Cardiac muscle cell (in vitro differentiated cells and primary cell): ENCODE measurements around the gene PKP3. TPM values are rescaled to one million over a fixed set of nuclear protein-coding genes. Genes with fewer than 3 reads are reported as not detected.

Experiments
- DNase-seq, 2 donors: peaks; one replicate each; pipeline versions ENCODE4 v3.0.0 to v3.0.0-alpha.2; 2010 to 2017; ENCODE audit warnings: low read depth in 1 of 2, low spot score in 1 of 2
- H3K27ac ChIP-seq: fragments of 200-600 bp; sonication (generic); 2 replicates; pipeline ENCODE4 v1.5.1; 2016
- H3K27me3 ChIP-seq: fragments of 200-600 bp; sonication (generic); 2 replicates; pipeline ENCODE4 v1.6.0; 2016; ENCODE audit warnings: control low read depth
- H3K36me3 ChIP-seq: fragments of 200-600 bp; sonication (generic); 2 replicates; pipeline ENCODE4 v1.5.1; 2016; ENCODE audit warnings: control low read depth
- H3K4me1 ChIP-seq: fragments of 200-600 bp; sonication (generic); 2 replicates; pipeline ENCODE4 v1.8.1; 2017; ENCODE audit warnings: low read depth, mild to moderate bottlenecking, mixed run types
- H3K4me3 ChIP-seq: fragments of 200-600 bp; sonication (generic); 2 replicates; pipeline ENCODE4 v1.5.1; 2016; ENCODE audit warnings: mild to moderate bottlenecking
- H3K9me3 ChIP-seq: fragments of 200-600 bp; sonication (generic); 2 replicates; pipeline ENCODE4 v1.5.1; 2017; ENCODE audit warnings: low read depth, mild to moderate bottlenecking, control low read depth
- polyA plus RNA-seq: library from polyadenylated mRNA; unstranded; fragments of >200 nt; fragmentation: Nextera tagmentation; extraction: Ambion mirVana; gene quantifications from 2 replicates; pipeline ENCODE4 v1.2.1, GENCODE V29; 2016
- total RNA-seq: library from RNA; depleted of rRNA; stranded (reverse); fragments of >200 nt; gene quantifications from 2 replicates; pipeline ENCODE4 v1.2.3, GENCODE V29; 2016
- TF ChIP-seq, protein P1 (sequence below): IDR thresholded peaks from 2 replicates; pipeline ENCODE4 v1.5.1; 2012; ENCODE audit warnings: low read depth, mild to moderate bottlenecking, low read length

Gene PKP3
- total and polyA plus RNA-seq, 2 experiments from 2014 or later = 0.09 to 0.57 TPM

DNA sequence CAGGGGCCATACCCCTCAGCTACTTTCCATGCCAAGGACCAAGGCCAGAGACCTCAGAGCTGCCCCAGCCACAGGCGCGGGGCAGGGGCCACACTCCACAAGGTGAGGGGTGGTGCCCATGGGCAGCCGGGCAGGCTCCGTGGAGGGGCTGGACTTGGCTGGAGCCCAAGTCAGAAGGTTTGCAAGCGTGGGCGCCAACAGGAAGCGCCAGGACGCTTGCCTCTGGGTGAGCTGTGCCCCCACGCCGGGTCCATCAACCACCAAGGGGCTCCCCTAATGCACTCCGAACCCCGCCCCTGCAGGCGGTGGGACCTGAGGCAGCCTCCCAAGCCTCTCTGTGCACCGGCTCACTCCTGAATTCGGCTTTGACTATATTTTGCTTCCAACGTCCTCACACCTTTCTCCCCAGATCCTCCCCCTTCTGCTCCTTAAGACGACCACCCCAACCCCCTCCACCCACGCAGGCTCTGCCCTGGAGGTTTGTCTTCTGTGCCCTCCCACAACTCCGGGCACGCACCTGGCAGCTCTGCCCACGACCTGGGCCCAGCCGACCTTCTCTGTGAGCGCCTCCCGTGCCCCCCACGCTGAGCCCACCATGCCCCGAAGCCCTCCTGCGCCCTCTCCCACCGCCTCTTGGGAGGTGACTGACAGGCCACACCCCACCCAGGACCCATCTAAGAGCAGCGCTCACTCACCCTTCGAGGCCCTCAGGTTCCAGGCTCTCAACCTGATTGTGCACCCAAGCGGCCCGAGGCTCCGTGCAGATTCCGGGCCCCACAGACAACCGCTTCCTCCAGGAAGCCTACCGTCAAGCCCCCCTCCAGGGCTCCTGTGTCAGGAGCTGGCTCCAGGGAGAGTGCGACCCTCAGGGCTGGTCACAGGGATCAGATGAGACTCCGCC is 2.6 kb upstream of the PKP3 start:
- Histone ChIP-seq H3K27me3 (peaks cover 4% of the 10 kb centered on the region), H3K4me1 (no peaks in the 10 kb centered on the region), H3K9me3 (no peaks in the 10 kb centered on the region), H3K4me3 (no peak overlapping the region), H3K36me3 (no peaks in the 10 kb centered on the region), H3K27ac (no peak overlapping the region)
- DNase-seq = no peak
- TF ChIP-seq, protein P1, sequence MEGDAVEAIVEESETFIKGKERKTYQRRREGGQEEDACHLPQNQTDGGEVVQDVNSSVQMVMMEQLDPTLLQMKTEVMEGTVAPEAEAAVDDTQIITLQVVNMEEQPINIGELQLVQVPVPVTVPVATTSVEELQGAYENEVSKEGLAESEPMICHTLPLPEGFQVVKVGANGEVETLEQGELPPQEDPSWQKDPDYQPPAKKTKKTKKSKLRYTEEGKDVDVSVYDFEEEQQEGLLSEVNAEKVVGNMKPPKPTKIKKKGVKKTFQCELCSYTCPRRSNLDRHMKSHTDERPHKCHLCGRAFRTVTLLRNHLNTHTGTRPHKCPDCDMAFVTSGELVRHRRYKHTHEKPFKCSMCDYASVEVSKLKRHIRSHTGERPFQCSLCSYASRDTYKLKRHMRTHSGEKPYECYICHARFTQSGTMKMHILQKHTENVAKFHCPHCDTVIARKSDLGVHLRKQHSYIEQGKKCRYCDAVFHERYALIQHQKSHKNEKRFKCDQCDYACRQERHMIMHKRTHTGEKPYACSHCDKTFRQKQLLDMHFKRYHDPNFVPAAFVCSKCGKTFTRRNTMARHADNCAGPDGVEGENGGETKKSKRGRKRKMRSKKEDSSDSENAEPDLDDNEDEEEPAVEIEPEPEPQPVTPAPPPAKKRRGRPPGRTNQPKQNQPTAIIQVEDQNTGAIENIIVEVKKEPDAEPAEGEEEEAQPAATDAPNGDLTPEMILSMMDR = no peak

DNA sequence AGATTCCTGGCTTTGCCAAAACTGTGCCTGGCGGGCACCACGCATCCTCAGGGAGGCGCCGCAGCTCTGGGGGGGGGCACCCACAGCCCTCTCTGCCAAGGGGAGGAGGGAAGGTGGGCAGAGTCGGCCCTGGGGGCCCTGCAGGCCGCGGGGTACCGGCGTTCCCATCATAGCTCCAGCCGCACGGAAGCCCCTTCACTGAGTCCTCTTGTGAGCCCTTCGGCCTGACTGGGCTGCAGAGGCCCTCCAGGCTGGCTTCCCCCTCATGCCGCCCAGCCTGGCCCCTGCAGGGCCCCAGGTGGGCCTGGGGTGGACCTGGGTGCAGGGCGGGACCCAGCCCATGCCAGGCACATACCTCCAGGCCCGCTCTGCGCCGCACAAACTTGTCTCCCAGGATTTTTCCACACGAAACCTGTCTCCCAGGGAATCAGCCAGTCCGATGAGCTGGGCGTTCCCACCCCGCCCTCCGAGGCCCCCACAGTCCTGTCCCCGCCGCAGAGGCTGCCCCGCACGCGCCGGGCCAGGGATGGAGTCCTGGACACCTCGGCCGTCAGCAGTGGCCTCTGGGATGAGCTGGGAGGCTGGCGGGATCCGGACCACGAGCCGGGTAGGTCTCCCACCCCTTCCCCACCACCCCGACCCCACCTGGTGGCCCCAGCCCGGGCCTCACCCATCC is 1.8 kb upstream of the PKP3 start:
- Histone ChIP-seq H3K4me3 (no peak overlapping the region), H3K4me1 (no peaks in the 10 kb centered on the region), H3K27me3 (peaks cover 4% of the 10 kb centered on the region), H3K9me3 (no peaks in the 10 kb centered on the region), H3K36me3 (no peaks in the 10 kb centered on the region), H3K27ac (no peak overlapping the region)
- no peak for DNase-seq
- TF ChIP-seq, protein P1 = no peak

DNA sequence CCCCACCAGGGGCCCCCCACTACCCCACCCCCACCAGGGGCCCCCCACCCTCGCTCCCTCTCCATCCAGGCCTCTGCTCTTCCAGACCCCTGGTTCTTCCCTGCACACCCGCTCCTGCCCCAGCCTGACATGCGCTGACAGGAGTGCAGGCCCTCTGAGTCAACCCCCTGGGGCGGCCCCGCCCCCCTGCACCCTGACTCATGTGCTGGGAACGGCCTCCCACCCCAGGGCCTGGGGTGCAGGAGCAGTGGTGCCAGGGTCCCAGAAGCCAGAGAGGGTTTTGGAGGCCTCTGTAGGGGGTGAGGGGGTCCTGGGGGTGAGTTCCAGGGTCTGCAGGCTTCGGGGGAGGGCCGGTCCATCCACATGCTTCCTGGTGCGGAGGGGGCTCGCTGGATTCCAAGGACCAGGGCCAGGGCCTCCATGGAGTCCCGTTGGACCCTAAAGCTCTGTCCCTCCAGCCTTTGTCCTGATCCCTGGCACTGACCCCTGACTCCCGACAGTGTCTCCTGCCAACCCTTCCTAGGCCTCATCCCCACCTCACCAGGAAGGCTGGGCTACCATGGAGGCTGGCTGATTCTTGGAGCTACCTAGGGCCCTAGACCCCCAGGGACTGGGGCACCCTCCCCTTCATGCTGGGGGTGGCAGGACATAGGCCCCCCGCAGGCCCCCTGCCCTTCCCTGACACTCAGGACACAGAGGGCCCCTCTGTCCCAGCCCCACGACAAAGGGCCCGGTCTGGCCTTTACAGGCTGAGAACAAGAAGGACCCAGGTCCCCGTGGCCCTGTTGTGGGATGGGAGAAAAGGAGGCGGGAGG is 583 bp upstream of the PKP3 start:
- no peaks in the 10 kb centered on the region for H3K36me3 ChIP-seq
- no peaks in the 10 kb centered on the region for H3K4me1 ChIP-seq
- peaks cover 3% of the 10 kb centered on the region for H3K27me3 ChIP-seq
- DNase-seq = peak in 1 of 2 donors; percentile 76
- H3K27ac ChIP-seq = no peak overlapping the region
- TF ChIP-seq, protein P1 = no peak
- no peaks in the 10 kb centered on the region for H3K9me3 ChIP-seq
- H3K4me3 ChIP-seq = no peak overlapping the region

DNA sequence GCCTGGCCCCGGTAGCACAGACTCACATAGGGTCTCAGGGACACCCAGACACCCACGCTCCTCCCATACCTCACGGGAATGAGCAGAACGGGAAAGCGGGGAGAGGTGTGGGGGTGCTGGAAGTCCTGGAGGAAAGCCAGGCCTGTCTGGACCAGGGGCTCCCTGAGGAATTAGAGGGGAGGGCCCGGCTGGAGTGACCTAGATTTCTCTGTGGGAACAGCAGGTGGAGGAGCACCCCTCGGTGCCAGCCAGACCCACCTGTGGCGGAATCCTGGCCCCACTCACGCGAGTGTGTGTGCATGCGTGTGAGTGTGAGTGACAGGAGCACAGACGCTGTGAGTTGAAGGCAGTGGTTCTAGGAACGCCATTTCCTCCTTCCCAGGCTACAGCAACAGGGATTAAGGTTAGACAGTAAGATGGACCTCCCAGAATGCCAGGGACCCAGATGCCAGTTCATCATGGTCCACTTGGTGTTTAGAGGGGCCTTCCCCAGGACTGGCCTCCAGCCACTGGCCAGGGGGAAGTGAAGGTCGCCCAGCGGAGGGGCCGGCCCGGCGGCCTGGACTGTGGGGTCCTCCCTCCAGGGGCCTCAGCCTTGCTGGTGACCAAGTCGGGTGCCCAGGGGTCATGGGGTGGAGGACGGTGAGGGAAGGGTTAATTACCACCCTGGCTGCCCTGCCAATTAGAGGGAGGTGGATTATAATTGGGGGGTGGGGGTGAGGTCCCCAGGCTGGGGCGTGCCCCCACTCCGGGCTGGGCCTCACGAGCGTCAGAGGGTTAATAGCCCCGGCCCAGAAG is 1.0 kb downstream of the PKP3 start:
- Histone ChIP-seq H3K27ac (no peak overlapping the region), H3K9me3 (no peaks in the 10 kb centered on the region), H3K4me3 (no peak overlapping the region), H3K36me3 (no peaks in the 10 kb centered on the region), H3K4me1 (no peaks in the 10 kb centered on the region), H3K27me3 (no peaks in the 10 kb centered on the region)
- TF ChIP-seq, protein P1 = no peak
- no peak for DNase-seq

DNA sequence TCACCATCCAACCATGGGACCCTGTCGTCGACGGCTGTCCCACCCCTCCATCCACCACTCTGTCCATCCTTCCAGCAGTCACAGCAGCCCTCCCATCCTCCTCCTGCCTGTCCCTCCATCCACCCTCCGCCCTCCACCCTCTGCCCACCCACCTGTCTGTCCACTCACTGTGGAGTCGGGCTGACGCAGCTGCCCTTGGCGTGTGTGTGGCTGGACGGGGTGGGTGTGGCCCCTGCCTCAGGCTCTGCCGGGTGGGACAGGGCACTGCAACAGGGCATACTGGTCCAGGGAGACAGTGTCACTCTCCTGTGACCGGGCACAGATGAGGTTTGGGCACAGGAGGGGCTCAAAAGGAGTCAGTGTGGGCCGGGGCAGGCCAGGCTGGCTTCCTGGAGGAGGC is 1.9 kb downstream of the PKP3 start:
- H3K9me3 ChIP-seq = no peaks in the 10 kb centered on the region
- no peaks in the 10 kb centered on the region for H3K4me1 ChIP-seq
- H3K36me3 ChIP-seq = no peaks in the 10 kb centered on the region
- no peak overlapping the region for H3K4me3 ChIP-seq
- no peak for DNase-seq
- TF ChIP-seq, protein P1 = no peak
- H3K27me3 ChIP-seq = no peaks in the 10 kb centered on the region
- H3K27ac ChIP-seq = no peak overlapping the region
